ENCODE results near the gene LGR6. TPM values are rescaled to one million over a fixed set of nuclear protein-coding genes. Genes with fewer than 3 reads are reported as not detected.

The LGR6 gene
- total RNA-seq, 4 donors from 2014 or later: 0.15 TPM; not detected in 3

- DNase-seq (no peak), ATAC-seq (no peak)
- in situ Hi-C loops (cut with MboI; ENCODE audit: low sequenced_read_pairs in 4 of 4) (no loop called here), intact Hi-C loops (cut with DNase I; ENCODE audit: low total_unique reads) (no loop called here)
- TF ChIP-seq, protein P1, sequence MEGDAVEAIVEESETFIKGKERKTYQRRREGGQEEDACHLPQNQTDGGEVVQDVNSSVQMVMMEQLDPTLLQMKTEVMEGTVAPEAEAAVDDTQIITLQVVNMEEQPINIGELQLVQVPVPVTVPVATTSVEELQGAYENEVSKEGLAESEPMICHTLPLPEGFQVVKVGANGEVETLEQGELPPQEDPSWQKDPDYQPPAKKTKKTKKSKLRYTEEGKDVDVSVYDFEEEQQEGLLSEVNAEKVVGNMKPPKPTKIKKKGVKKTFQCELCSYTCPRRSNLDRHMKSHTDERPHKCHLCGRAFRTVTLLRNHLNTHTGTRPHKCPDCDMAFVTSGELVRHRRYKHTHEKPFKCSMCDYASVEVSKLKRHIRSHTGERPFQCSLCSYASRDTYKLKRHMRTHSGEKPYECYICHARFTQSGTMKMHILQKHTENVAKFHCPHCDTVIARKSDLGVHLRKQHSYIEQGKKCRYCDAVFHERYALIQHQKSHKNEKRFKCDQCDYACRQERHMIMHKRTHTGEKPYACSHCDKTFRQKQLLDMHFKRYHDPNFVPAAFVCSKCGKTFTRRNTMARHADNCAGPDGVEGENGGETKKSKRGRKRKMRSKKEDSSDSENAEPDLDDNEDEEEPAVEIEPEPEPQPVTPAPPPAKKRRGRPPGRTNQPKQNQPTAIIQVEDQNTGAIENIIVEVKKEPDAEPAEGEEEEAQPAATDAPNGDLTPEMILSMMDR (IDR thresholded peaks at IDR 0.05 in 4 of 5, conservative IDR thresholded peaks at IDR 0.05 in 1 of 5): no peak
- TF ChIP-seq POLR2A (IDR thresholded peaks at IDR 0.05): no peak
- Histone ChIP-seq H3K27me3 (no peaks in the 10 kb centered on the region), H3K27ac (no peak overlapping the region), H3K36me3 (no peaks in the 10 kb centered on the region), H3K4me3 (no peak overlapping the region), H3K4me1 (no peaks in the 10 kb centered on the region), H3K9me3 (no peaks in the 10 kb centered on the region)
Measured at GRCh38 chr1:202150602-202151001, 43.0 kb upstream of the LGR6 start.

- DNase-seq (no peak), ATAC-seq (no peak)
- in situ Hi-C loops (cut with MboI; ENCODE audit: low sequenced_read_pairs in 4 of 4) (no loop called here), intact Hi-C loops (cut with DNase I; ENCODE audit: low total_unique reads) (no loop called here)
- Histone ChIP-seq H3K4me1 (no peaks in the 10 kb centered on the region), H3K36me3 (no peaks in the 10 kb centered on the region), H3K4me3 (no peak overlapping the region), H3K27ac (no peak overlapping the region), H3K9me3 (no peaks in the 10 kb centered on the region), H3K27me3 (no peaks in the 10 kb centered on the region)
- no peak for TF ChIP-seq POLR2A (IDR thresholded peaks at IDR 0.05)
- TF ChIP-seq, protein P1 (IDR thresholded peaks at IDR 0.05 in 4 of 5, conservative IDR thresholded peaks at IDR 0.05 in 1 of 5): no peak
Measured at GRCh38 chr1:202151045-202151444, 42.6 kb upstream of the LGR6 start.

DNA sequence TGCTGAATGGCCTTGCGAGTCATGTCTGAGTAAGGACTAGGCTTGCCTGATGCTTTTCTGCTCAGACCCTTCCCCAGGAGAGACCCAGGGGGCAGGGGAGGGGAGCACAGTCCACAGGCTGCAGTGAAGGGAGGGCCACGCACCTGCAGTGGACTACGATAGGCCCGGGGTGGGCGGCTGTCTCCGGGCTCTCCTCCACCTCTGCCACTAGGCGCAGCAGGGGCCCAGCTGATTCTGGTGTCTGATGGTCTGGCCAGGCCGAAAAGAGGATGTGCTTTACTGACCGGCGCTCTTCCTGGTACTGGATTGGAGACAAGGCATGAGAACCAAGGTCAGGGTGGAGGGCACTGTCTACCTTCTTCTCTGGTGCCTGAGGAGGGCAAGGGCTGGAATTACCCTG is 41.2 kb upstream of the LGR6 start:
- no peak for ATAC-seq
- intact Hi-C loops (cut with DNase I; ENCODE audit: low total_unique reads): no loop called here

GRCh38 chr1:202153284-202153683 is 40.3 kb upstream of the LGR6 start:
- ATAC-seq (no peak), DNase-seq (no peak)
- no peaks in the 10 kb centered on the region for H3K4me1 ChIP-seq
- no peak overlapping the region for H3K4me3 ChIP-seq
- no peak for TF ChIP-seq POLR2A (IDR thresholded peaks at IDR 0.05)
- TF ChIP-seq, protein P1 (IDR thresholded peaks at IDR 0.05 in 4 of 5, conservative IDR thresholded peaks at IDR 0.05 in 1 of 5): no peak
- in situ Hi-C loops (cut with MboI; ENCODE audit: low sequenced_read_pairs in 4 of 4): no loop called here
- no peaks in the 10 kb centered on the region for H3K9me3 ChIP-seq
- H3K36me3 ChIP-seq: no peaks in the 10 kb centered on the region
- no peaks in the 10 kb centered on the region for H3K27me3 ChIP-seq
- intact Hi-C loops (cut with DNase I; ENCODE audit: low total_unique reads): no loop called here
- no peak overlapping the region for H3K27ac ChIP-seq

More for the DNA sequence above, 41.2 kb upstream of the LGR6 start:
- Histone ChIP-seq H3K4me1 (no peaks in the 10 kb centered on the region), H3K9me3 (no peaks in the 10 kb centered on the region), H3K27me3 (no peaks in the 10 kb centered on the region), H3K4me3 (no peak overlapping the region), H3K27ac (no peak overlapping the region), H3K36me3 (no peaks in the 10 kb centered on the region)
- DNase-seq: no peak
- no peak for TF ChIP-seq POLR2A (IDR thresholded peaks at IDR 0.05)
- TF ChIP-seq, protein P1 (IDR thresholded peaks at IDR 0.05 in 4 of 5, conservative IDR thresholded peaks at IDR 0.05 in 1 of 5): no peak
- in situ Hi-C loops (cut with MboI; ENCODE audit: low sequenced_read_pairs in 4 of 4): no loop called here

DNA sequence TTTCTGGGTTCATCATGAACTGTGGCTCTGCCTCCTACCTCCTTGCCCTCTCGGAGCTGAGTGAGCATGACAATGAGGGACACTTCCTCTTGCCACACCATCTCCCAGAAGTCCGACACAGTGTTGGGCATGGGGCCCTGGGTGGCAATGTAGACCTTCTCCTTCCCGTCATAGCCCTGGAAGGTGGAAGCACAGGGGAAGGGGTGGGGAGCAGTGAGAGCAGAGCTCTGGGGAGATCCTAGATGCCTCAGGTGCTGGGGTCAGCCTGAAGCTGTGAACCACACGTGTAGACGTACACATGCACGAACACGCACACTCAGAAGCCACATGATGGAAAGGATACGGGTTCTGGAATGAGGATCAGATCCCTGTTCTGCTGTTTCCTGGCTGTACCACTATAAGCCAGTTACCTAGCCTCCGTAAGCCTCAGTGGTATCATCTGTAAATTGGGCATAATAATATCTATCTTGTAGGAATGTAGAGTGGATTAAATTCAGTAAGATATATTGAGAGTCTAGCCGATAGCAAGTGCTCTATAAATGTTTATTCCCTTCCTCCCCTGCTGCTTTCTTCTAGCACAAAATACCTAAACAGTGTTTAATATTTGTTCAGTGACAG is 39.3 kb upstream of the LGR6 start:
- ATAC-seq: no peak
- intact Hi-C loops (cut with DNase I; ENCODE audit: low total_unique reads): no loop called here
- in situ Hi-C loops (cut with MboI; ENCODE audit: low sequenced_read_pairs in 4 of 4): no loop called here

More for the DNA sequence above, 39.3 kb upstream of the LGR6 start:
- Histone ChIP-seq H3K36me3 (no peaks in the 10 kb centered on the region), H3K27ac (no peak overlapping the region), H3K27me3 (no peaks in the 10 kb centered on the region), H3K4me1 (no peaks in the 10 kb centered on the region), H3K9me3 (no peaks in the 10 kb centered on the region), H3K4me3 (no peak overlapping the region)
- TF ChIP-seq, protein P1 (IDR thresholded peaks at IDR 0.05 in 4 of 5, conservative IDR thresholded peaks at IDR 0.05 in 1 of 5): no peak
- TF ChIP-seq POLR2A (IDR thresholded peaks at IDR 0.05): no peak
- no peak for DNase-seq
